K562 (cell line): ENCODE measurements around the gene BCL11A. TPM values are rescaled to one million over a fixed set of nuclear protein-coding genes. Genes with fewer than 3 reads are reported as not detected.

Experiments
- ATAC-seq: fragments of 200-7000 bp; cut with Tn5 transposase; 3 replicates; pipeline ENCODE4 v1.9.1; 2020; ENCODE audit warnings: moderate library complexity
- BruUV-seq: library from RNA; stranded (reverse); fragments of 400-500 nt; replicated peaks from 2 replicates; lab custom pipeline; 2021; lab: Mats Ljungman, UMichigan
- CTCF ChIA-PET: fragments of 300-600 bp; formaldehyde crosslinking; extraction: SDS; loops from one replicate; lab custom pipeline; 2021; ENCODE audit warnings: low intra/inter-chr PET ratio; lab: Yijun Ruan, JAX
- POLR2A ChIA-PET: fragments of 300-600, 350-650 bp; sonication (Branson Sonifier 250); formaldehyde crosslinking; extraction: SDS; loops from one replicate; lab custom pipeline; 2021; ENCODE audit warnings: antibody characterized with exemption, inconsistent platforms; lab: Yijun Ruan, JAX
- DNase-seq, 4 experiments: peaks; one replicate each; pipeline versions ENCODE4 v3.0.0 to v3.0.0-alpha.2; 2011 to 2018; ENCODE audit warnings: low spot score in 3 of 4, mixed read lengths in 3 of 4; ENCODE audit errors: extremely low read depth in 1 of 4
- FAIRE-seq: peaks from 2 replicates; lab custom pipeline; 2011; peaks lifted over from hg19 to GRCh38; lab: Jason Lieb, UNC
- H2AFZ ChIP-seq: 2 replicates; pipeline ENCODE4 v1.6.0; 2011; ENCODE audit warnings: low read depth, low read length, control low read depth, inconsistent platforms
- H3K27ac ChIP-seq: fragments of 200-600 bp; 3 replicates; pipeline ENCODE4 v1.8.0; 2011; ENCODE audit warnings: low read depth, mild to moderate bottlenecking, control low read depth, inconsistent platforms, low read length, moderate library complexity, mixed read lengths; ENCODE audit errors: extremely low read depth
- H3K27me3 ChIP-seq, 2 experiments: fragments of 300-600 bp in 1 of 2; 2 replicates in 1 of 2; 3 replicates in 1 of 2; pipeline versions ENCODE4 v1.6.0 to v1.8.0; 2011; ENCODE audit warnings: inconsistent platforms in 2 of 2, low read length in 2 of 2, mild to moderate bottlenecking in 1 of 2, mixed read lengths in 1 of 2, moderate library complexity in 1 of 2; ENCODE audit not compliant: control insufficient read depth in 2 of 2, insufficient read depth in 2 of 2
- H3K36me3 ChIP-seq: fragments of 300-600 bp; 3 replicates; pipeline ENCODE4 v1.8.0; 2011; ENCODE audit warnings: mild to moderate bottlenecking, low read length, inconsistent platforms; ENCODE audit not compliant: control insufficient read depth, insufficient read depth
- H3K4me1 ChIP-seq, 2 experiments: fragments of 200-600 bp in 1 of 2; replicated peaks in 1 of 2; 2 replicates in 1 of 2; 3 replicates in 1 of 2; pipeline versions ENCODE4 v1.5.1 to v1.8.0; 2011; ENCODE audit warnings: inconsistent platforms in 2 of 2, low read length in 2 of 2, mild to moderate bottlenecking in 1 of 2, mixed read lengths in 1 of 2, moderate library complexity in 1 of 2; ENCODE audit not compliant: control insufficient read depth in 2 of 2, insufficient read depth in 2 of 2
- H3K4me2 ChIP-seq: 2 replicates; pipeline ENCODE4 v1.6.1; 2011; ENCODE audit warnings: low read length, control low read depth, inconsistent platforms, mixed read lengths; ENCODE audit not compliant: insufficient read depth
- H3K4me3 ChIP-seq: fragments of 200-600 bp; sonication (generic), shearing (Covaris generic); 2 replicates; pipeline ENCODE4 v1.5.1; 2016; ENCODE audit warnings: control low read depth, inconsistent platforms
- H3K79me2 ChIP-seq: fragments of 200-600 bp; 3 replicates; pipeline ENCODE4 v1.8.0; 2011; ENCODE audit warnings: low read length, inconsistent platforms; ENCODE audit not compliant: control insufficient read depth, insufficient read depth
- H3K9ac ChIP-seq, 2 experiments: 2 replicates each; pipeline versions ENCODE4 v1.6.0 to v1.6.1; 2011; ENCODE audit warnings: low read depth in 2 of 2, low read length in 2 of 2, control low read depth in 1 of 2, inconsistent platforms in 1 of 2, mild to moderate bottlenecking in 1 of 2, mixed read lengths in 1 of 2; ENCODE audit not compliant: insufficient read depth in 1 of 2
- H3K9me1 ChIP-seq: one replicate; pipeline ENCODE4 v1.6.0; 2011; ENCODE audit warnings: inconsistent platforms, mild to moderate bottlenecking, low read length, moderate library complexity; ENCODE audit not compliant: control insufficient read depth, insufficient read depth
- H3K9me3 ChIP-seq: replicated peaks from 2 replicates; pipeline ENCODE4 v1.5.1; 2011; ENCODE audit warnings: low read depth, low read length, inconsistent platforms; ENCODE audit not compliant: control insufficient read depth, insufficient read depth
- H4K20me1 ChIP-seq: replicated peaks from 2 replicates; pipeline ENCODE4 v1.6.1; 2011; ENCODE audit warnings: low read length, inconsistent platforms, mixed read lengths; ENCODE audit not compliant: control insufficient read depth, insufficient read depth
- FOXJ3 ChIP-seq: sonication (generic); formaldehyde crosslinking; IDR thresholded peaks from 2 replicates; pipeline ENCODE4 v1.4.0; 2020; ENCODE audit warnings: mild to moderate bottlenecking, missing genetic modification reagents
- HNRNPLL ChIP-seq: fragments of 200-400 bp; formaldehyde crosslinking; IDR thresholded peaks from 2 replicates; pipeline ENCODE4 v1.6.1; 2017; ENCODE audit warnings: low read length, low read depth, mild to moderate bottlenecking; ENCODE audit not compliant: poor library complexity, severe bottlenecking
- KDM2B ChIP-seq: fragments of 250-450 bp; sonication (Bioruptor Pico); IDR thresholded peaks from 2 replicates; pipeline ENCODE4 v1.8.0; 2021; ENCODE audit warnings: mild to moderate bottlenecking, moderate library complexity
- KDM5B ChIP-seq: fragments of 200-600 bp; sonication (generic); IDR thresholded peaks from 2 replicates; pipeline ENCODE4 v1.6.1; 2012; ENCODE audit warnings: low read depth, mild to moderate bottlenecking, moderate library complexity, low read length, control low read depth, inconsistent platforms; ENCODE audit not compliant: insufficient replicate concordance
- LARP7 ChIP-seq: fragments of 450-650 bp; IDR thresholded peaks from 2 replicates; pipeline ENCODE4 v1.6.1; 2016
- MYC ChIP-seq, 2 experiments: fragments of 250-450 bp in 1 of 2; sonication (Bioruptor Pico) in 1 of 2; IDR thresholded peaks; 2 replicates each; pipeline versions ENCODE4 v1.5.1 to v1.6.1; 2012 to 2021; ENCODE audit warnings: low read depth in 2 of 2, borderline replicate concordance in 1 of 2, improper control_type of control experiment in 1 of 2, low read length in 1 of 2, mild to moderate bottlenecking in 1 of 2, moderate library complexity in 1 of 2
- NCOA4 ChIP-seq: fragments of 450-650 bp; IDR thresholded peaks from 2 replicates; pipeline ENCODE4 v1.6.1; 2018; ENCODE audit warnings: mild to moderate bottlenecking; ENCODE audit not compliant: partially characterized antibody
- POLR2A ChIP-seq: fragments of 450-650 bp; conservative IDR thresholded peaks from 2 replicates; pipeline ENCODE4 v1.6.1; 2016
- TEAD4 ChIP-seq, 2 experiments: sonication (generic) in 1 of 2; formaldehyde crosslinking in 1 of 2; IDR thresholded peaks; 2 replicates each; pipeline versions ENCODE4 v1.6.1 to v1.8.0; 2012 to 2022; ENCODE audit warnings: borderline replicate concordance in 1 of 2, inconsistent platforms in 1 of 2, low read length in 1 of 2, mild to moderate bottlenecking in 1 of 2, missing genetic modification reagents in 1 of 2
- WGBS: fragments of 100-300 bp; shearing (Covaris generic); methylation state at CpG from one replicate; pipeline ENCODE4 v1.1.6; 2016; ENCODE audit warnings: low coverage, mixed read lengths; ENCODE audit not compliant: insufficient coverage; ENCODE audit errors: missing lambda C conversion rate; 5-methylcytosine and 5-hydroxymethylcytosine counted together
- in situ Hi-C: fragments of 300-500 bp; cut with MboI; formaldehyde crosslinking; loops from 4 replicates; pipeline ENCODE4 v1.15.0; 2018; ENCODE audit warnings: inconsistent platforms, mixed read lengths
- intact Hi-C: fragments of 100-400 bp; cut with micrococcal nuclease; formaldehyde crosslinking; loops from 2 replicates; pipeline ENCODE4 v1.14.2; 2022
- polyA plus RNA-seq, 8 experiments: library from polyadenylated mRNA; depleted of rRNA in 4 of 8; stranded (reverse) in 5 of 8; unstranded in 3 of 8; fragments of >200 nt; fragmentation: Nextera tagmentation in 2 of 8; fragmentation: Illumina TruSeq in 1 of 8; extraction: Ambion mirVana in 2 of 8; extraction: Trizol in 1 of 8; gene quantifications; 2 replicates each; pipeline versions ENCODE4 v1.2.1 to v1.2.3, GENCODE V29; 2011 to 2014; ENCODE audit warnings: inconsistent platforms in 1 of 8, missing spikeins in 1 of 8
- total RNA-seq, 7 experiments: library from RNA; depleted of rRNA in 6 of 7; stranded (reverse); fragments of >200 nt in 6 of 7; fragmentation: Illumina TruSeq in 2 of 7; extraction: Trizol in 2 of 7; gene quantifications; 2 replicates each; pipeline versions ENCODE4 v1.2.1 to v1.2.3, GENCODE V29; 2011 to 2021; ENCODE audit warnings: low replicate concordance in 1 of 7
- TF ChIP-seq, protein P1 (sequence below): fragments of 250-450 bp; sonication (Bioruptor Pico); IDR thresholded peaks from 2 replicates; pipeline ENCODE4 v1.4.0; 2020; ENCODE audit warnings: mild to moderate bottlenecking

The BCL11A gene
- total and polyA plus RNA-seq, 9 of the 15 experiments (the other 6 are each of a cell fraction or from before 2014, with no cell fraction given): 0.13 TPM; not detected in 8

DNA sequence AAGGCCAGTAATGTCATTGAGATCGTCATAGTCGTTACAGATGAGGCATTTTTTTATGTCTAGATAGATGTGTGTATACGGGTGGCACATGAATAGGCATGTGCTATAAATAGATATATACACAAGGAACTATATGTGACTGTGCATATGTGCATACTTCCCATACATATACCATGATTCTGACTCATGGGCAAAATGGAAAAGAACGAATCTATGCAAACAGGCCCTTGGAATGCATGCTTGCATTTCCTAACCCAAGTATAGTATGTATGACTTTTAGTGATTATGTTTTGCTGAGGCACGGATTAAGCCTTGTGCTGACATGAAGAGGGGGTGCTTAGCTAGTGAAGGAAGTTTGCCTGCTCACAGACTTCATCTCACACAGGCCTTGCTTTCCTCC, 111.7 kb downstream of the BCL11A start:
- POLR2A ChIA-PET: interaction anchor here (0.6 kb wide), 1 partner anchor 11 kb away, joined by 3 read pairs; no protein-coding TSS in a partner anchor
- Histone ChIP-seq H3K27me3 (no peaks in the 10 kb centered on the region; a peak in 1 of 5 replicates), H3K9ac (no peak overlapping the region), H3K79me2 (no peaks in the 10 kb centered on the region), H2AFZ (no peak overlapping the region), H3K9me1 (no peaks in the 10 kb centered on the region), H4K20me1 (peaks cover 4% of the 10 kb centered on the region; the same call in 1 of the 2 replicates), H3K4me3 (no peak overlapping the region), H3K9me3 (no peaks in the 10 kb centered on the region), H3K4me1 (peaks cover 0 to 3% of the 10 kb centered on the region in 2 experiments; a peak in 2 of 5 replicates), H3K27ac (no peak overlapping the region), H3K36me3 (no peaks in the 10 kb centered on the region), H3K4me2 (no peak overlapping the region)
- intact Hi-C loops (no loop called here), in situ Hi-C loops (no loop called here)
- no TSS peak for BruUV-seq
- no peak for DNase-seq
- CTCF ChIA-PET: no interaction called here
- TF ChIP-seq FOXJ3 (CRISPR knock-in tag) (no peak), POLR2A (no peak), KDM5B (no peak), KDM2B (CRISPR knock-in tag) (no peak), HNRNPLL (no peak), TEAD4 (IDR thresholded peaks at IDR 0.05; ENCODE audit: low read length) (no peak), TEAD4 (CRISPR knock-in tag; IDR thresholded peaks at IDR 0.05; ENCODE audit: borderline replicate concordance) (no peak), MYC (IDR thresholded peaks at IDR 0.05; ENCODE audit: low read depth, low read length) (no peak), MYC (CRISPR knock-in tag; IDR thresholded peaks at IDR 0.05; ENCODE audit: borderline replicate concordance, low read depth) (no peak), LARP7 (no peak), NCOA4 (no peak)
- TF ChIP-seq, protein P1, sequence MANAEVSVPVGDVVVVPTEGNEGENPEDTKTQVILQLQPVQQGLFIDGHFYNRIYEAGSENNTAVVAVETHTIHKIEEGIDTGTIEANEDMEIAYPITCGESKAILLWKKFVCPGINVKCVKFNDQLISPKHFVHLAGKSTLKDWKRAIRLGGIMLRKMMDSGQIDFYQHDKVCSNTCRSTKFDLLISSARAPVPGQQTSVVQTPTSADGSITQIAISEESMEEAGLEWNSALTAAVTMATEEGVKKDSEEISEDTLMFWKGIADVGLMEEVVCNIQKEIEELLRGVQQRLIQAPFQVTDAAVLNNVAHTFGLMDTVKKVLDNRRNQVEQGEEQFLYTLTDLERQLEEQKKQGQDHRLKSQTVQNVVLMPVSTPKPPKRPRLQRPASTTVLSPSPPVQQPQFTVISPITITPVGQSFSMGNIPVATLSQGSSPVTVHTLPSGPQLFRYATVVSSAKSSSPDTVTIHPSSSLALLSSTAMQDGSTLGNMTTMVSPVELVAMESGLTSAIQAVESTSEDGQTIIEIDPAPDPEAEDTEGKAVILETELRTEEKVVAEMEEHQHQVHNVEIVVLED (CRISPR knock-in tag): no peak
- no peak for FAIRE-seq
- WGBS: under 1% methylated on average over 5 of the region's 5 CpGs
- no peak for ATAC-seq
